ENCODE data around the gene BRINP1. TPM values are rescaled to one million over a fixed set of nuclear protein-coding genes. Genes with fewer than 3 reads are reported as not detected.
"Not testable (repeated sequence)": the region's sequence is repeated elsewhere in the genome, so short reads cannot be mapped to it uniquely, and the experiment has no call there.

BRINP1 gene
- total and polyA plus RNA-seq, 8 donors, result 0.05 to 1.1 (median 0.06) TPM; not detected in 5

DNA sequence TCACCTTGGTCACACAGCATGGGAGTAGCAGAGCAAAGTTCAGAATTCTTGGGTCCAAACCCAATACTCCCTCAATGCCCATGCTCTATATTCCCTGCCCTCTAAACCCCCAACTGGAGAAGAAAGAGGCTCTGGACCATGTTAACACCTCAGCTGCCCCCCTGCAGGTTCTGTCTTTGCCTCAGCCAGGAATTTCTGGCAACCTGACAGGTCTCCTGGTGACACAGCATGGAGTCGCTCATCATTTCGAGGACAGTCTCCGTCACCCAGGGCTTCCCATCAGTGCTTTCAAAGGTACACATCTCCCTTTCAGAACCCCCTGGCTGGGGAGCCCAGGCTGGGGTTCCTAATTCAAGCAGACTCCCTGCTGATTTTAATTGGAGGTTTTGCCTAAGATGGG is 189.5 kb downstream of the BRINP1 start:
- Histone ChIP-seq H3K27me3 (no peaks in the 10 kb centered on the region), H3K36me3 (no peaks in the 10 kb centered on the region), H3K4me3 (no peak overlapping the region), H3K9me3 (no peaks in the 10 kb centered on the region), H3K4me1 (no peaks in the 10 kb centered on the region), H3K27ac (no peak overlapping the region)
- 72 to 77% (median 74%) methylated on average over 3 of the region's 3 CpGs for WGBS, 5 donors
- TF ChIP-seq POLR2A (IDR thresholded peaks at IDR 0.05) (no peak), EP300 (IDR thresholded peaks at IDR 0.05) (no peak), POLR2AphosphoS5 (IDR thresholded peaks at IDR 0.05) (no peak)
- TF ChIP-seq, protein P1, sequence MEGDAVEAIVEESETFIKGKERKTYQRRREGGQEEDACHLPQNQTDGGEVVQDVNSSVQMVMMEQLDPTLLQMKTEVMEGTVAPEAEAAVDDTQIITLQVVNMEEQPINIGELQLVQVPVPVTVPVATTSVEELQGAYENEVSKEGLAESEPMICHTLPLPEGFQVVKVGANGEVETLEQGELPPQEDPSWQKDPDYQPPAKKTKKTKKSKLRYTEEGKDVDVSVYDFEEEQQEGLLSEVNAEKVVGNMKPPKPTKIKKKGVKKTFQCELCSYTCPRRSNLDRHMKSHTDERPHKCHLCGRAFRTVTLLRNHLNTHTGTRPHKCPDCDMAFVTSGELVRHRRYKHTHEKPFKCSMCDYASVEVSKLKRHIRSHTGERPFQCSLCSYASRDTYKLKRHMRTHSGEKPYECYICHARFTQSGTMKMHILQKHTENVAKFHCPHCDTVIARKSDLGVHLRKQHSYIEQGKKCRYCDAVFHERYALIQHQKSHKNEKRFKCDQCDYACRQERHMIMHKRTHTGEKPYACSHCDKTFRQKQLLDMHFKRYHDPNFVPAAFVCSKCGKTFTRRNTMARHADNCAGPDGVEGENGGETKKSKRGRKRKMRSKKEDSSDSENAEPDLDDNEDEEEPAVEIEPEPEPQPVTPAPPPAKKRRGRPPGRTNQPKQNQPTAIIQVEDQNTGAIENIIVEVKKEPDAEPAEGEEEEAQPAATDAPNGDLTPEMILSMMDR (IDR thresholded peaks at IDR 0.05), result no peak
- DNase-seq, result no peak
- intact Hi-C loops (cut with DNase I; ENCODE audit: low total_unique reads), result no loop called here

DNA sequence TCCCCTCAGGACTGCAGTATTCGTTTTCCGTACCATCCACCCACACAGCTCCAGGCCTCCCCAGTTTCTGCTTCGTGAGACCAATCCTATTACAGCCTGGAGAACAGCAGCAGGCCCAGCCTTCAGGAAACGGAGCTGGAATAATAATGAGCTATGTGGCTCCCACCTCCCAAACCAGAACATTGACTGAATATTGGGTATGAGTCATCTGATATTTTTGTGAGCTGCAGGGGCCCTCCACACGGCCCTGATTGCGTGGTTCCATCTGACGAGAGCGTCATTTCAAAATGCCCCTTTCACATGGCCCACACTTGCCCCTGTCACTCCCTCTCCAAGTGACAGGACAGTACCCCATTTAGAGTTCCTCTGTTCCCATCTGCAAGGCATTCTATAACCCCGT is 192.0 kb downstream of the BRINP1 start:
- TF ChIP-seq EP300 (IDR thresholded peaks at IDR 0.05) (no peak), POLR2AphosphoS5 (IDR thresholded peaks at IDR 0.05) (no peak), POLR2A (IDR thresholded peaks at IDR 0.05) (no peak)
- TF ChIP-seq, protein P1 (IDR thresholded peaks at IDR 0.05), result no peak
- WGBS, 5 donors, result 77 to 81% (median 78%) methylated on average over 9 of the region's 9 CpGs
- H3K4me3 ChIP-seq, result no peak overlapping the region
- H3K36me3 ChIP-seq, result no peaks in the 10 kb centered on the region
- no peak for DNase-seq
- no peaks in the 10 kb centered on the region for H3K4me1 ChIP-seq
- no peaks in the 10 kb centered on the region for H3K27me3 ChIP-seq
- H3K9me3 ChIP-seq, result no peaks in the 10 kb centered on the region
- intact Hi-C loops (cut with DNase I; ENCODE audit: low total_unique reads), result no loop called here
- no peak overlapping the region for H3K27ac ChIP-seq

DNA sequence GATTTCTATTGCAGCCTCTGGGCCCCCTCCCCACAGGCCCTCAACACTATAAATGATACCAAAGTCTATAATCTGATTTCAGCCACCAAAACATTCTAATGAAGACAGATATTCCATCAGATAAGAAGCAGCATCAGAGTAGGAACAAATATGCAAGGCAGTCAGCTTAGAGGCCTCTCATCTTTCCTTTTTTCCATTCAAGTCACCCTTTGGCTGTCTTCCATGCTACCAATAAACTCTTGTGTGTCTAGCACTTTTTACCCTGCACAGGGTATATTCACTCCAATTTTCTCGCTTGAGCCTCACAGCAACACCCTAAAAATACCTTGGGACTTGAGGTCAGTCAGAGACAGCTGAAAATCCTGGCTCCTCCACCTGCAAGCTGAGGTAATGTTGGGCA is 193.7 kb downstream of the BRINP1 start:
- TF ChIP-seq EP300 (IDR thresholded peaks at IDR 0.05) (no peak), POLR2AphosphoS5 (IDR thresholded peaks at IDR 0.05) (no peak), POLR2A (IDR thresholded peaks at IDR 0.05) (no peak)
- TF ChIP-seq, protein P1 (IDR thresholded peaks at IDR 0.05), result no peak
- Histone ChIP-seq H3K4me3 (no peak overlapping the region), H3K27ac (no peak overlapping the region), H3K27me3 (no peaks in the 10 kb centered on the region), H3K4me1 (no peaks in the 10 kb centered on the region), H3K36me3 (no peaks in the 10 kb centered on the region), H3K9me3 (no peaks in the 10 kb centered on the region)
- no peak for DNase-seq
- intact Hi-C loops (cut with DNase I; ENCODE audit: low total_unique reads), result no loop called here
- 63 to 92% (median 84%) methylated on average over 1 of the region's 1 CpG for WGBS, 5 donors

DNA sequence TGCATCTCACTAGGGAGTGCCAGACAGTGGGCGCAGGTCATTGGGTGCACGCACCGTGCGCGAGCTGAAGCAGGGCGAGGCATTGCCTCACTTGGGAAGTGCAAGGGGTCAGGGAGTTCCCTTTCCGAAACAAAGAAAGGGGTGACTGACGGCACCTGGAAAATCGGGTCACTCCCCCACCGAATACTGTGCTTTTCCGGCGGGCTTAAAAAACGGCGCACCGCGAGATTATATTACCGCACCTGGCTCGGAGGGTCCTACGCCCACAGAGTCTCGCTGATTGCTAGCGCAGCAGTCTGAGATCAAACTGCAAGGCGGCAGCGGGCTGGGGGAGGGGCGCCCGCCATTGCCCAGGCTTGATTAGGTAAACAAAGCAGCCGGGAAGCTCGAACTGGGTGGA is 200.0 kb downstream of the BRINP1 start:
- H3K9me3 ChIP-seq; intact Hi-C loops (cut with DNase I; ENCODE audit: low total_unique reads); H3K27ac ChIP-seq; H3K27me3 ChIP-seq; H3K4me3 ChIP-seq; H3K4me1 ChIP-seq; H3K36me3 ChIP-seq: not testable (repeated sequence)
- 19 to 24% (median 21%) methylated on average over 22 to 27 of the region's 27 CpGs for WGBS, 5 donors
- peak in 1 of 2 donors; percentile 49 for DNase-seq

DNA sequence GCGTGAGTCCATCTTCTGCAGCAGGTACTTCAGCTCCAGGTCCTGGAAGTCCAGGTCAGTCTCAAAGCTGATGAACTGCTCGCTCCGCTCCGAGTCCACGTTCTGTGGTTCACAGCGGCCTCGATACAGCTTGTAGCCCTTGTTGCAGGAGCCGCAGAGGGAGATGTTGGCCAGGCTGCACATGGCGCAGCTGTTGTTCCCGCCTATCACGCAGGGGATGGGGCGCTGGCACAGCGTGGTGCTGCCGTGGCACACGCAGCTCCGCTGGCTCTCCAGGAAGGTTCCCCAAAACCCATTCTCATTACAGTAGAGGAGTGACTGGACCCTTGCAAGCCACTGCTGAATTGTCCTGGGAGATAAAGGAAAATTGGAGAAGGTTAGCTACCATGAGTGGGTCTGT is 201.4 kb downstream of the BRINP1 start:
- WGBS, 5 donors, result 89 to 98% (median 93%) methylated on average over 5 to 16 of the region's 16 CpGs
- TF ChIP-seq EP300 (IDR thresholded peaks at IDR 0.05) (no peak), POLR2AphosphoS5 (IDR thresholded peaks at IDR 0.05) (no peak), POLR2A (IDR thresholded peaks at IDR 0.05) (no peak)
- TF ChIP-seq, protein P1 (IDR thresholded peaks at IDR 0.05), result no peak
- Histone ChIP-seq H3K27me3 (no peaks in the 10 kb centered on the region), H3K27ac (no peak overlapping the region), H3K4me3 (no peak overlapping the region), H3K9me3 (peaks cover 0 to 4% (median 0%) of the 10 kb centered on the region in 4 donors), H3K4me1 (no peaks in the 10 kb centered on the region), H3K36me3 (no peaks in the 10 kb centered on the region)
- intact Hi-C loops (cut with DNase I; ENCODE audit: low total_unique reads), result no loop called here
- no peak for DNase-seq

Measured in stomach (tissue), 9 donors.